Stimulated activated CD8-positive, alpha-beta memory T cell treated with anti-CD3 and anti-CD28 coated beads, Interleukin-4, amount 100 ng/mL, for 24 hours (primary cell): ENCODE data around the gene POC1A.

Source experiments
- DNase-seq: peaks from one replicate; pipeline ENCODE4 v3.0.0-alpha.2; 2020; ENCODE audit warnings: low read depth

The POC1A gene

GRCh38 chr3:52150860-52151259, 3.4 kb downstream of the POC1A start:
- DNase-seq = no peak

GRCh38 chr3:52150357-52150756, 3.9 kb downstream of the POC1A start:
- no peak for DNase-seq

GRCh38 chr3:52149726-52150125, 4.5 kb downstream of the POC1A start:
- DNase-seq = no peak

GRCh38 chr3:52149021-52149420, 5.2 kb downstream of the POC1A start:
- DNase-seq = no peak

DNA sequence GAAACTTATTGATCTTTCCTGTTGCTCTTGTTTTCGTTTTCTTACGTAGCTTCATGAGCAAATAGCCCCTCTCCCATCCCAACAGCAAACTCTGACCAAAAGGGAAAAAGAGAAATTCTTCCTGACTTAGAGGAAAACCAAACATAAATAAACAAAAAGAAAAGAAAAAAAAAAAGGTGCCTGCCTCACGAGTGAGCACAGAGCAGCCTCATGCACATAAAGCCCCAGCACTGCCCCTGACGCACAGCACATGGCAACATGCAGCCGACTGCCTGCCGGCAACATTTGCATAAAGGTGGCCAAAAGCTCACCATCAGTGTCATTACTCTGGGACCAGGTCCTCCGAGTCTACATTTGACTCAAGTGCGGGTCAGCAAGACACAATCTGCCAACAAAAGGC, 6.4 kb downstream of the POC1A start:
- no peak for DNase-seq

- DNase-seq = no peak
Observed at GRCh38 chr3:52146811-52147210, 7.4 kb downstream of the POC1A start.

DNA sequence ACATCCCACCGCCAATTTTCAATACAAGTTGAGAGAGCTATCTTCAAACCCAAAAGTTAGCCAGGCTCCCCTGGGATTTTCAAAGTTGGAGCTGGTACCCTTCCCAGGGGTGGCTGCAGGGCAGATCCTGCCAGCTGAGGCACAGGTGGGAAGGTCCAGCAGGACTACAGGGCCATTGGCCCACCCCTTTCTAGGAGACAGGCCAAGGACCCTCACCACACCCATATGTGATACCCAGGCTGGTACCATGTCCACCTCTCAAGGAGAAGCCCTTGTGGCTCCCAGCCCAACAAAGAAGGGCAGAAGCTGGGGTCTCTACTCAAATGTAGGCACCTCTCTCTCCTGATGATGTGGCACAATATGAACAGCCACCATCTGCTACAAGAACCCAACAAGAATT, 8.0 kb downstream of the POC1A start:
- DNase-seq = no peak

GRCh38 chr3:52145736-52146110, 8.5 kb downstream of the POC1A start:
- DNase-seq = no peak

- DNase-seq = no peak
Observed at GRCh38 chr3:52144796-52145735, 9.2 kb downstream of the POC1A start.

DNA sequence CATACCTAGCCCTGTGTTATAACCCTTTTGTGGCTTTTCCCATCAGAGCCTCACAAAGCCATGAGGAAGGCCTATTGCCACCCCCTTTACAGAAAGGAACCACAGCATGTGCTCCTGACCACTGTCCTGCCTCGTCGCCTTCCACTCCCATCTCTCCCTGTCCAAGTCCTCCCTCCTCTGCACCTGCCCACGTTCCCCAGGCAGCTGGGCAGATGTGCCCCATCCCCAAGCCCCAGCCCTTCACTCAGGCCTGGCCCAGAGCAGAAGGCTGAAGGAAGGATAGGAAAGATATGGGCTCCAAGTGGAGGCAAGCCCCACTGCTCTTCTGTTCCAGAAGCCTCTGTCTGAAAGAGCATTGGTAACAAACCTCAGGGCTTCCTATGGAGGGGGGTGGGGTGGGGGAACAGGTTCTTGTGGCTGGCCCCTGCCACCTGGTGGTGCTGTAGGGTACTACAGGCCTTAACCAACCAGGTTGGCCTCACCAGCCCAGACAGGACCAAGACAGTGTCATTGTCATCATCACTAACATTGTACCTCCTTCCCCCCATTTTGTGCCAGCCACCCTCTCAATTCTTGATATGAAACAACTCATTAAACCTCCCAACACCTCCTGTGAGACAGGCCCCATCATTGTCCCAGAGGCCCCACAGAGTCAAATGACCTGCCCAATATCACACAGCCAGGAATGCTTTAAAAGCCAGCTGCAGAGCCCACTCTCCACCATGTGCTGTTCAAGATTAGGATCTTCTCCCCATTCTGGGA, 10.0 kb downstream of the POC1A start:
- peak; percentile 78 for DNase-seq

DNA sequence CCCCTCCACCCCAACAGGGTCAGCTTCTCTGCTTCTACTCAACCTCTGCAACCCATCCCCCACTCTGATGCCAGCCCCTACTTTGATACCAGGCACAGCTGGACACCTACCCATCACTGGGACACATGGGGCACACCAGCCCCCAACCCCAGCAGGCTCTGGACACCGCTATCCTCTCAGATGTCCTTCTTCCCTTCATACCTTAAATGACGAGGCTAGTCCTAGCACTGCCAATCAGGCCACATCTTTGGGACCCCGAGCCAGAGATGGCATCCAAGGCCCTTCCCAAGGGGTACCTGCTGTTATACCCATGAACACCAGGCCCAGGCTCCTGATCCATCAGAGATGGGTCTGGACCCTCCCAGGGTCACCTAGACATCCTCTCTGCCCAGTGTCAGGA, 10.6 kb downstream of the POC1A start:
- no peak for DNase-seq

DNA sequence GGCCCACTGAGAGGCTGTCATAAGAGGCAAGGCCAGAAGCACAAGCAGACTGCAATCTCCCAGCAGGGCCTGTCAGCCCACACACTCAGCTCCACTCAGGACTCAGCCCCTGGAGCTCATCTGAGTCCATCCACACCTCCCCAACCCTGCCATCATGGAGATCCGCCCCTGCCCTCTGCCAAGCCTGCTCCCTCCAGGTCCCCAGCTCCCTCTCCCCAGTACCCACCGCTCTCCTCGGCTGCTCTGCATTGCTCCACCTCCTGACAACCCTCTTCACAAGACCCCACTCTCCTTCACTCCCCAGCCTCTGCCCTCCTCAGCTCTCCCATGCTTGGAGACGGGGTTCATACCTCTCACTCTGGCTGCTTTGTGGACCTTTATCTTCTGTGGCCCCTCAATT, 11.1 kb downstream of the POC1A start:
- no peak for DNase-seq

GRCh38 chr3:52141751-52142150, 12.5 kb downstream of the POC1A start:
- no peak for DNase-seq

GRCh38 chr3:52140769-52141168, 13.5 kb downstream of the POC1A start:
- DNase-seq = no peak

GRCh38 chr3:52140000-52140399, 14.2 kb downstream of the POC1A start:
- no peak for DNase-seq

- no peak for DNase-seq
Observed at GRCh38 chr3:52137311-52137710, 16.9 kb downstream of the POC1A start.

- DNase-seq = no peak
Observed at GRCh38 chr3:52136513-52136912, 17.7 kb downstream of the POC1A start.

DNA sequence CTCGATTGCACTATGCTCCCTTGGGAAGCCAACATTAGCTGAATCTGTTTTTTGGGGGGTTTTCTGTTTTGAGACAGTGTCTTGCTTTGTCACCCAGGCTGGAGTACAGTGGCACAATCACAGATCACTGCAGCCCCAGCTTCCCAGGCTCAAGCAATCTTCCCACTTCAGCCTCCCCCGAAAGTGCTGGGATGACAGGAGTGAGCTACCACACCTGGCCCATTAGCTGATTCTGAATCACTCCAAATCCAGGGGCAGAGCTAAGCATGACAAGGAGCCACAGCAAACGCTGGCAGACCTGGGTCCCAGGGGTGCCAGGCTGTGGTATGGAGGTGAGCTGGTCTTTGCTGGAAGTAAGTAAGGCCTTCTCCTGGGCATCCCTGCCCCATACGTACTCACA, 18.9 kb downstream of the POC1A start:
- no peak for DNase-seq

DNA sequence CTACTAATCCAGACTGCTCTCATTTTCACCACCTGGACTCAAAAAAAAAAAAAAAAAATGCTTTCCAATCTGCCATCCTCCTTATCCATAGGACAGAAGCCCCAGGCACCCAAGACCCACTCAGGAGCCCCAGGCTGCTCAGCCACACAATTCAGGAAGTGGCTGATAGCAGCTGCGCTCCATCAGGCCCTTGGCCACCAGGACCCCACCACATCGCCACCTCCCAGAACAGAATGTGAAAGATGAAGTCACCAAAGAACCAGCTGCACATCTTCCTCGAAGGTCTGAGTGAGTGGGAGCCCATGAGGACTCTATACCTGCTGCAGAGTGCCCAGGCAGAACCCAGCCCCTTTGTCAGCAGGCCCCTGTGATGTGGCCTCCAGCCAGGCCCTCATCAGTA, 19.5 kb downstream of the POC1A start:
- no peak for DNase-seq

- DNase-seq = no peak
Observed at GRCh38 chr3:52132930-52133329, 21.3 kb downstream of the POC1A start.

DNA sequence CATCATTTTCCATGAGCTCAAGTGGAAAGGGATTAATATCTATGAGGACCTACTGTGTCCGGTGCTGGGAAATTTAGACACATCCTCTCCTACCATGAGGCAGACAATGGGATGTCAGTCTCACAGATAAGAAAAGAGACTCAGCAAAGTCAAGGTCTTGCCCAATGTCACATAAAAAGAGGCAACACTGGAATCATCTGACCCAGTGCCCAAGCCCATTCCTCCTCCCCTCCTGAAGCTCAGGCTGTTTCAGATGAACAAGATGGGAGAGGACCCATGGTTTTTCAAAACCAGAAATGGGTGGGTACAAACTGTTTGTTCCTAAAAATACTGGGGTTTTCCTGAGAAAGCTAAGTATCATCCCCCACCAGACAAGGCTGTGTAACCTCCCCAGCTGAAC, 22.2 kb downstream of the POC1A start:
- DNase-seq = no peak

DNA sequence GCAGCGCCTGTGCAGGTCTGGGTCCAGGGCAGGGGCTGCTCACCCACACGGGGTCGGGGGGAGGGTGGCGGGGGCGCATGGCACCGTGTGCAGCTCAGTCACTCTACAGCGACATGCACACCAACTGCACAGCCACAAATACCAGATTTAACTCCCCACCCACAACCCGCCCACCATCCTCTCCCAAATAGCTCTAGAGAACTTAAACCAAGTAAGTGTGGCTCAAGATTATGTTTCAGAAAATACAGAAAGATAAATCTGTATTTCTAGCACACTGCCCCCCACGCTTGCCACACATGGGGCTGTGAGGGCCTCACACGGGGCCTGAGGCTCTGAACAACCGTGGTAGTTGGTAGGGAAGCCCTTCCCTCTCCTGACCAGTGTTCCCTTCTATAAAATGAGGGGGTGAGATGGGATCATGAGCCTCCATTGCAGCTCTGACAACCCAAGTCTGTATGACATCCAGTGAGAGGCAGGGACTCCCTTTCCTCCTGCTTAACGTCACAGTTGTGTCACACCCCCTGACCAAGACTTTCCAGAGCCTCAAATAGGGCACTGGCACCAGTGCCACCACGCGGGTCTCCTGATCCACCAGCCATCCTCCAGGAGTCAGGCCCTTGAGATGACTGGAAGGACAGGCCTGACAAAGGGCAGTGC, 23.1 kb downstream of the POC1A start:
- DNase-seq = no peak
